HEK293 (cell line): ENCODE data around the gene TRMT1.
A peak's percentile ranks its signal among the peaks of the same experiment; 100 is the strongest.

ENCODE experiments used
- GLI2 ChIP-seq: fragments of 450-650 bp; formaldehyde crosslinking; IDR thresholded peaks from 2 replicates; pipeline ENCODE4; 2017; ENCODE audit warnings: missing biosample characterization, missing genetic modification characterization, low read depth, borderline replicate concordance
- GLIS2 ChIP-seq: fragments of 450-650 bp; formaldehyde crosslinking; IDR thresholded peaks from 2 replicates; pipeline ENCODE4 v1.5.1; 2016; ENCODE audit warnings: missing biosample characterization, missing genetic modification characterization
- IKZF3 ChIP-seq: fragments of 450-650 bp; IDR thresholded peaks from 2 replicates; pipeline ENCODE4 v1.5.0; 2018; ENCODE audit warnings: missing biosample characterization, mild to moderate bottlenecking, missing genetic modification characterization, moderate library complexity
- KLF8 ChIP-seq: fragments of 450-650 bp; formaldehyde crosslinking; IDR thresholded peaks from 2 replicates; pipeline ENCODE4 v1.5.1; 2016; ENCODE audit warnings: missing biosample characterization, missing genetic modification characterization
- PRDM2 ChIP-seq: fragments of 450-650 bp; formaldehyde crosslinking; IDR thresholded peaks from 2 replicates; pipeline ENCODE4 v1.5.1; 2016; ENCODE audit warnings: missing biosample characterization, missing genetic modification characterization, borderline replicate concordance
- SCRT1 ChIP-seq: fragments of 450-650 bp; formaldehyde crosslinking; IDR thresholded peaks from 2 replicates; pipeline ENCODE4 v1.5.1; 2016; ENCODE audit warnings: missing biosample characterization, missing genetic modification characterization, borderline replicate concordance
- SP7 ChIP-seq: fragments of 450-650 bp; formaldehyde crosslinking; IDR thresholded peaks from 2 replicates; pipeline ENCODE4 v1.5.1; 2016; ENCODE audit warnings: missing biosample characterization, missing genetic modification characterization
- TCF7L2 ChIP-seq: IDR thresholded peaks from 2 replicates; pipeline ENCODE4 v1.6.1; 2011; ENCODE audit warnings: low read depth, mild to moderate bottlenecking, inconsistent platforms, low read length, moderate library complexity, borderline replicate concordance
- ZBTB20 ChIP-seq: fragments of 450-650 bp; formaldehyde crosslinking; IDR thresholded peaks from 2 replicates; pipeline ENCODE4 v1.5.1; 2016; ENCODE audit warnings: missing biosample characterization, missing genetic modification characterization
- ZBTB6 ChIP-seq: fragments of 450-650 bp; formaldehyde crosslinking; IDR thresholded peaks from 2 replicates; pipeline ENCODE4 v1.5.1; 2017; ENCODE audit warnings: missing biosample characterization, missing genetic modification characterization
- ZBTB8A ChIP-seq: fragments of 450-650 bp; formaldehyde crosslinking; IDR thresholded peaks from 2 replicates; pipeline ENCODE4 v1.5.1; 2016; ENCODE audit warnings: missing biosample characterization, missing genetic modification characterization
- ZNF112 ChIP-seq: fragments of 450-650 bp; formaldehyde crosslinking; IDR thresholded peaks from 2 replicates; pipeline ENCODE4 v1.5.0; 2017; ENCODE audit warnings: missing biosample characterization, missing genetic modification characterization
- ZNF155 ChIP-seq: fragments of 450-650 bp; formaldehyde crosslinking; IDR thresholded peaks from 2 replicates; pipeline ENCODE4 v1.5.1; 2016; ENCODE audit warnings: missing biosample characterization, missing genetic modification characterization
- ZNF16 ChIP-seq: fragments of 450-650 bp; formaldehyde crosslinking; IDR thresholded peaks from 2 replicates; pipeline ENCODE4 v1.5.1; 2016; ENCODE audit warnings: low read depth, missing biosample characterization, missing genetic modification characterization
- ZNF266 ChIP-seq: fragments of 450-650 bp; formaldehyde crosslinking; IDR thresholded peaks from 2 replicates; pipeline ENCODE4 v1.5.1; 2016; ENCODE audit warnings: missing biosample characterization, missing genetic modification characterization, low read depth
- ZNF354C ChIP-seq: fragments of 450-650 bp; formaldehyde crosslinking; IDR thresholded peaks from 2 replicates; pipeline ENCODE4 v1.5.1; 2016; ENCODE audit warnings: missing biosample characterization, missing genetic modification characterization, low read depth, borderline replicate concordance
- ZNF366 ChIP-seq: fragments of 450-650 bp; formaldehyde crosslinking; conservative IDR thresholded peaks from 2 replicates; pipeline ENCODE4 v1.5.1; 2016; ENCODE audit warnings: missing biosample characterization, missing genetic modification characterization
- ZNF394 ChIP-seq: fragments of 450-650 bp; formaldehyde crosslinking; IDR thresholded peaks from 2 replicates; pipeline ENCODE4 v1.5.1; 2016; ENCODE audit warnings: missing biosample characterization, missing genetic modification characterization, mild to moderate bottlenecking, moderate library complexity, borderline replicate concordance
- ZNF548 ChIP-seq: fragments of 450-650 bp; formaldehyde crosslinking; IDR thresholded peaks from 2 replicates; pipeline ENCODE4 v1.5.1; 2016; ENCODE audit warnings: missing biosample characterization, missing genetic modification characterization
- ZNF626 ChIP-seq: fragments of 450-650 bp; sonication (Bioruptor Pico); formaldehyde crosslinking; IDR thresholded peaks from 2 replicates; pipeline ENCODE4 v1.5.1; 2018; ENCODE audit warnings: missing biosample characterization, missing genetic modification characterization, inconsistent platforms
- TF ChIP-seq, protein P1 (sequence below): fragments of 450-650 bp; formaldehyde crosslinking; IDR thresholded peaks from 2 replicates; pipeline ENCODE4 v1.5.1; 2016; ENCODE audit warnings: missing biosample characterization, missing genetic modification characterization
- TF ChIP-seq, protein P2 (sequence below): fragments of 450-650 bp; formaldehyde crosslinking; optimal IDR thresholded peaks from 2 replicates; pipeline ENCODE3; 2016; ENCODE audit warnings: missing biosample characterization, mild to moderate bottlenecking, missing genetic modification characterization
- TF ChIP-seq, protein P3 (sequence below): fragments of 450-650 bp; formaldehyde crosslinking; IDR thresholded peaks from 2 replicates; pipeline ENCODE4 v1.5.1; 2016; ENCODE audit warnings: missing biosample characterization, missing genetic modification characterization
- TF ChIP-seq, protein P4 (sequence below): fragments of 450-650 bp; formaldehyde crosslinking; IDR thresholded peaks from 2 replicates; pipeline ENCODE4 v1.5.1; 2016; ENCODE audit warnings: missing biosample characterization, missing genetic modification characterization

Gene TRMT1

GRCh38 chr19:13163609-13164342, 47.2 kb upstream of the TRMT1 start (continued):
- TF ChIP-seq, protein P1, sequence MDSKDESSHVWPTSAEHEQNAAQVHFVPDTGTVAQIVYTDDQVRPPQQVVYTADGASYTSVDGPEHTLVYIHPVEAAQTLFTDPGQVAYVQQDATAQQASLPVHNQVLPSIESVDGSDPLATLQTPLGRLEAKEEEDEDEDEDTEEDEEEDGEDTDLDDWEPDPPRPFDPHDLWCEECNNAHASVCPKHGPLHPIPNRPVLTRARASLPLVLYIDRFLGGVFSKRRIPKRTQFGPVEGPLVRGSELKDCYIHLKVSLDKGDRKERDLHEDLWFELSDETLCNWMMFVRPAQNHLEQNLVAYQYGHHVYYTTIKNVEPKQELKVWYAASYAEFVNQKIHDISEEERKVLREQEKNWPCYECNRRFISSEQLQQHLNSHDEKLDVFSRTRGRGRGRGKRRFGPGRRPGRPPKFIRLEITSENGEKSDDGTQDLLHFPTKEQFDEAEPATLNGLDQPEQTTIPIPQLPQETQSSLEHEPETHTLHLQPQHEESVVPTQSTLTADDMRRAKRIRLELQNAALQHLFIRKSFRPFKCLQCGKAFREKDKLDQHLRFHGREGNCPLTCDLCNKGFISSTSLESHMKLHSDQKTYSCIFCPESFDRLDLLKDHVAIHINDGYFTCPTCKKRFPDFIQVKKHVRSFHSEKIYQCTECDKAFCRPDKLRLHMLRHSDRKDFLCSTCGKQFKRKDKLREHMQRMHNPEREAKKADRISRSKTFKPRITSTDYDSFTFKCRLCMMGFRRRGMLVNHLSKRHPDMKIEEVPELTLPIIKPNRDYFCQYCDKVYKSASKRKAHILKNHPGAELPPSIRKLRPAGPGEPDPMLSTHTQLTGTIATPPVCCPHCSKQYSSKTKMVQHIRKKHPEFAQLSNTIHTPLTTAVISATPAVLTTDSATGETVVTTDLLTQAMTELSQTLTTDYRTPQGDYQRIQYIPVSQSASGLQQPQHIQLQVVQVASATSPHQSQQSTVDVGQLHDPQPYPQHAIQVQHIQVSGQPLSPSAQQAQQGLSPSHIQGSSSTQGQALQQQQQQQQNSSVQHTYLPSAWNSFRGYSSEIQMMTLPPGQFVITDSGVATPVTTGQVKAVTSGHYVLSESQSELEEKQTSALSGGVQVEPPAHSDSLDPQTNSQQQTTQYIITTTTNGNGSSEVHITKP (tag by site-specific recombination), result peak; percentile 75
- TF ChIP-seq ZBTB20 (tag by site-specific recombination), result peak; percentile 29; the same call in 1 of the 2 replicates
- TF ChIP-seq ZNF354C (tag by site-specific recombination), result no peak
- TF ChIP-seq SP7, result no peak
- no peak for TF ChIP-seq KLF8
- TF ChIP-seq, protein P2, sequence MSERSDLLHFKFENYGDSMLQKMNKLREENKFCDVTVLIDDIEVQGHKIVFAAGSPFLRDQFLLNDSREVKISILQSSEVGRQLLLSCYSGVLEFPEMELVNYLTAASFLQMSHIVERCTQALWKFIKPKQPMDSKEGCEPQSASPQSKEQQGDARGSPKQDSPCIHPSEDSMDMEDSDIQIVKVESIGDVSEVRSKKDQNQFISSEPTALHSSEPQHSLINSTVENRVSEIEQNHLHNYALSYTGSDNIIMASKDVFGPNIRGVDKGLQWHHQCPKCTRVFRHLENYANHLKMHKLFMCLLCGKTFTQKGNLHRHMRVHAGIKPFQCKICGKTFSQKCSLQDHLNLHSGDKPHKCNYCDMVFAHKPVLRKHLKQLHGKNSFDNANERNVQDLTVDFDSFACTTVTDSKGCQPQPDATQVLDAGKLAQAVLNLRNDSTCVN (tag by site-specific recombination), result no peak
- TF ChIP-seq IKZF3 (tag by site-specific recombination), result 0 out of 2 replicates have a peak, but pooled peaks have one; percentile 44
- TF ChIP-seq ZNF112 (tag by site-specific recombination), result no peak
- no peak for TF ChIP-seq TCF7L2
- TF ChIP-seq ZBTB6 (tag by site-specific recombination), result no peak
- TF ChIP-seq ZNF266 (tag by site-specific recombination), result no peak
- no peak for TF ChIP-seq PRDM2 (tag by site-specific recombination)
- TF ChIP-seq, protein P3, sequence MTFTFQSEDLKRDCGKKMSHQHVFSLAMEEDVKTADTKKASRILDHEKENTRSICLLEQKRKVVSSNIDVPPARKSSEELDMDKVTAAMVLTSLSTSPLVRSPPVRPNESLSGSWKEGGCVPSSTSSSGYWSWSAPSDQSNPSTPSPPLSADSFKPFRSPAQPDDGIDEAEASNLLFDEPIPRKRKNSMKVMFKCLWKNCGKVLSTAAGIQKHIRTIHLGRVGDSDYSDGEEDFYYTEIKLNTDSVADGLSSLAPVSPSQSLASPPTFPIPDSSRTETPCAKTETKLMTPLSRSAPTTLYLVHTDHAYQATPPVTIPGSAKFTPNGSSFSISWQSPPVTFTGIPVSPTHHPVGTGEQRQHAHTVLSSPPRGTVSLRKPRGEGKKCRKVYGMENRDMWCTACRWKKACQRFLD (tag by site-specific recombination), result no peak
- TF ChIP-seq ZNF155 (tag by site-specific recombination), result no peak
- no peak for TF ChIP-seq GLI2
- 0 out of 2 replicates have a peak, but pooled peaks have one; percentile 19 for TF ChIP-seq SCRT1 (tag by site-specific recombination)
- TF ChIP-seq ZNF548 (tag by site-specific recombination), result no peak
- peak; percentile 50 for TF ChIP-seq GLIS2 (tag by site-specific recombination)
- no peak for TF ChIP-seq ZNF626
- TF ChIP-seq ZBTB8A (tag by site-specific recombination), result no peak
- peak; percentile 37 for TF ChIP-seq ZNF366 (tag by site-specific recombination)
- TF ChIP-seq, protein P4, sequence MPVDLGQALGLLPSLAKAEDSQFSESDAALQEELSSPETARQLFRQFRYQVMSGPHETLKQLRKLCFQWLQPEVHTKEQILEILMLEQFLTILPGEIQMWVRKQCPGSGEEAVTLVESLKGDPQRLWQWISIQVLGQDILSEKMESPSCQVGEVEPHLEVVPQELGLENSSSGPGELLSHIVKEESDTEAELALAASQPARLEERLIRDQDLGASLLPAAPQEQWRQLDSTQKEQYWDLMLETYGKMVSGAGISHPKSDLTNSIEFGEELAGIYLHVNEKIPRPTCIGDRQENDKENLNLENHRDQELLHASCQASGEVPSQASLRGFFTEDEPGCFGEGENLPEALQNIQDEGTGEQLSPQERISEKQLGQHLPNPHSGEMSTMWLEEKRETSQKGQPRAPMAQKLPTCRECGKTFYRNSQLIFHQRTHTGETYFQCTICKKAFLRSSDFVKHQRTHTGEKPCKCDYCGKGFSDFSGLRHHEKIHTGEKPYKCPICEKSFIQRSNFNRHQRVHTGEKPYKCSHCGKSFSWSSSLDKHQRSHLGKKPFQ, result no peak
- no peak for TF ChIP-seq ZNF394 (tag by site-specific recombination)
- TF ChIP-seq ZNF16 (tag by site-specific recombination), result no peak
